Caco-2 (cell line): ENCODE measurements around the gene UNCX. TPM values are rescaled to one million over a fixed set of nuclear protein-coding genes. Genes with fewer than 3 reads are reported as not detected.

ENCODE experiments used
- BruUV-seq: library from RNA; stranded (reverse); fragments of 400-500 nt; replicated peaks from 2 replicates; lab custom pipeline; 2021; lab: Mats Ljungman, UMichigan
- CTCF ChIA-PET: fragments of 300-600 bp; sonication (Branson Sonifier 250); formaldehyde crosslinking; loops from one replicate; lab custom pipeline; 2022; ENCODE audit warnings: antibody characterized with exemption; lab: Charles Lee
- POLR2A ChIA-PET: fragments of 300-600 bp; sonication (Branson Sonifier 250); formaldehyde crosslinking; loops from one replicate; lab custom pipeline; 2022; ENCODE audit warnings: antibody characterized with exemption; lab: Charles Lee
- DNase-seq, 2 experiments: peaks; one replicate each; pipeline versions ENCODE4 v3.0.0 to v3.0.0-alpha.2; 2020 to 2022
- H3K27me3 ChIP-seq: replicated peaks from 2 replicates; pipeline ENCODE4 v1.6.0; 2011; ENCODE audit warnings: low read length; ENCODE audit not compliant: control insufficient read depth, insufficient read depth
- H3K36me3 ChIP-seq: 2 replicates; pipeline ENCODE4 v1.5.1; 2011; ENCODE audit warnings: low read length; ENCODE audit not compliant: control insufficient read depth, insufficient read depth
- H3K4me1 ChIP-seq: fragments of 250-450 bp; sonication (Bioruptor Pico); 2 replicates; pipeline ENCODE4 v1.5.1; 2020; ENCODE audit warnings: mild to moderate bottlenecking
- H3K4me3 ChIP-seq: 2 replicates; pipeline ENCODE4 v1.5.1; 2011; ENCODE audit warnings: low read depth, mild to moderate bottlenecking, control low read depth, low read length
- H3K9me3 ChIP-seq: fragments of 250-450 bp; sonication (Bioruptor Pico); 2 replicates; pipeline ENCODE4 v1.5.1; 2020; ENCODE audit warnings: mild to moderate bottlenecking, moderate library complexity
- H3K27ac Mint-ChIP-seq: one replicate; pipeline ENCODE4 v1.8.0; 2022; ENCODE audit warnings: mixed read lengths; ENCODE audit not compliant: unreplicated experiment
- H3K27me3 Mint-ChIP-seq: one replicate; pipeline ENCODE4 v1.8.0; 2022; ENCODE audit warnings: mixed read lengths; ENCODE audit not compliant: insufficient read depth, unreplicated experiment
- H3K36me3 Mint-ChIP-seq: one replicate; pipeline ENCODE4 v1.8.0; 2022; ENCODE audit warnings: mild to moderate bottlenecking, mixed read lengths; ENCODE audit not compliant: insufficient read depth, unreplicated experiment
- H3K4me1 Mint-ChIP-seq: one replicate; pipeline ENCODE4 v1.8.0; 2022; ENCODE audit warnings: low read depth, mixed read lengths; ENCODE audit not compliant: unreplicated experiment
- H3K4me3 Mint-ChIP-seq: one replicate; pipeline ENCODE4 v1.8.0; 2022; ENCODE audit warnings: mild to moderate bottlenecking, moderate library complexity, mixed read lengths; ENCODE audit not compliant: unreplicated experiment
- H3K9me3 Mint-ChIP-seq: one replicate; pipeline ENCODE4 v1.8.0; 2022; ENCODE audit warnings: mixed read lengths; ENCODE audit not compliant: unreplicated experiment
- CTCF ChIP-seq, 2 experiments: fragments of 200-600 bp in 1 of 2; IDR thresholded peaks; 1 replicate in 1 of 2; 2 replicates in 1 of 2; pipeline versions ENCODE4 v1.5.1 to v1.8.0; 2011 to 2022; ENCODE audit warnings: antibody characterized with exemption in 1 of 2, control low read depth in 1 of 2, inconsistent platforms in 1 of 2, low read depth in 1 of 2, low read length in 1 of 2, mild to moderate bottlenecking in 1 of 2, moderate library complexity in 1 of 2; ENCODE audit not compliant: insufficient read depth in 1 of 2, severe bottlenecking in 1 of 2, unreplicated experiment in 1 of 2
- intact Hi-C: fragments of 100-400 bp; cut with micrococcal nuclease; formaldehyde crosslinking; loops from one replicate; pipeline ENCODE4 v1.10.0; 2022; ENCODE audit not compliant: unreplicated experiment
- total RNA-seq: library from RNA; stranded (reverse); gene quantifications from 2 replicates; pipeline ENCODE4 v1.2.3, GENCODE V29; 2022

Gene UNCX
- total RNA-seq, 1 experiment from 2014 or later, result not detected

- no peaks in the 10 kb centered on the region for H3K36me3 Mint-ChIP-seq
- no peaks in the 10 kb centered on the region for H3K4me1 ChIP-seq
- no peak for DNase-seq
- no peaks in the 10 kb centered on the region for H3K9me3 Mint-ChIP-seq
- BruUV-seq, result no TSS peak
- H3K27me3 ChIP-seq, result peaks cover 3% of the 10 kb centered on the region
- POLR2A ChIA-PET, result no interaction called here
- CTCF ChIA-PET, result no interaction called here
- no peak for TF ChIP-seq CTCF (IDR thresholded peaks at IDR 0.05; ENCODE audit: insufficient read depth in 1 of 2, low read depth in 1 of 2, low read length in 1 of 2, severe bottlenecking in 1 of 2, unreplicated experiment in 1 of 2)
- no peaks in the 10 kb centered on the region; the same call in 1 of the 2 replicates for H3K9me3 ChIP-seq
- H3K4me3 Mint-ChIP-seq, result no peak overlapping the region
- no peaks in the 10 kb centered on the region for H3K4me1 Mint-ChIP-seq
- H3K4me3 ChIP-seq, result no peak overlapping the region
- peaks cover 15% of the 10 kb centered on the region for H3K27me3 Mint-ChIP-seq
- no peaks in the 10 kb centered on the region for H3K36me3 ChIP-seq
- intact Hi-C loops, result no loop called here
- no peak overlapping the region for H3K27ac Mint-ChIP-seq
Measured at GRCh38 chr7:1242606-1243289, 10.1 kb downstream of the UNCX start.

DNA sequence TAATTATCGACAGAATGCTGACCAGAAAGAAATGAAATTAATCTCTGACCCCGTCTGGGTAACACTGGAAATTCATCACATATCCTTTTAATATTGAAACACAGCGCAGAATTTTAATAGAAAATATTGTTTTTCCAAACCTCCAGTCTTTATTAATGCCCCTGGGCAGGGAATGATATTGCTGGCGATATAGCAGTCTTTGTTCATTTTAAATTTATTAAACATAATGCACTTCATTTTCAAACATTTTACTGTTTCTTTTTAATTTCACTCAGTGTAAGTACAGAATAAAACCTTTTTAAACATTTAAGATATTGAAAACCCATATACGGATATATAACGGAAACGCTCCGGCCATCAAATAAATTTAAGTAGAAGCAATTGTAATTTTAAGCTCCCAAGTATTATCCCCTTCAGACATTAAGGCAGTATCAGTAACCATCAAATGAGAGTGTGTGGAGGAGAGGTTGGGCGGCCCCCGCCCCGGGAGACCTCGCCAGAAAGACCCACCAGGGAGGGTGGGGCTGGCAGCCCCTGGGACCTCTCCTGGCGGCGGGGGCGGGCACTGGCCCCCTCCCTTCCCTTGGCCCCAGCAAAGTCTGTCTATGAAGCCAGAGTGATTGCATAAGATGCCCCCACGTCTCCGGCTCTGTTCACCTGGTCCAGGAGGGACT lies 10.8 kb downstream of the UNCX start:
- no peak overlapping the region for H3K4me3 Mint-ChIP-seq
- Histone ChIP-seq H3K27me3 (peaks cover 3% of the 10 kb centered on the region), H3K4me3 (no peak overlapping the region), H3K9me3 (no peaks in the 10 kb centered on the region; the same call in 1 of the 2 replicates), H3K36me3 (no peaks in the 10 kb centered on the region), H3K4me1 (no peaks in the 10 kb centered on the region)
- TF ChIP-seq CTCF (IDR thresholded peaks at IDR 0.05; ENCODE audit: insufficient read depth in 1 of 2, low read depth in 1 of 2, low read length in 1 of 2, severe bottlenecking in 1 of 2, unreplicated experiment in 1 of 2), result no peak
- no peaks in the 10 kb centered on the region for H3K36me3 Mint-ChIP-seq
- no TSS peak for BruUV-seq
- intact Hi-C loops, result no loop called here
- no peaks in the 10 kb centered on the region for H3K4me1 Mint-ChIP-seq
- H3K27me3 Mint-ChIP-seq, result peaks cover 16% of the 10 kb centered on the region
- ChIA-PET CTCF (no interaction called here), POLR2A (no interaction called here)
- no peak overlapping the region for H3K27ac Mint-ChIP-seq
- no peak for DNase-seq
- no peaks in the 10 kb centered on the region for H3K9me3 Mint-ChIP-seq

GRCh38 chr7:1243964-1244416 lies 11.3 kb downstream of the UNCX start:
- no peaks in the 10 kb centered on the region for H3K4me1 Mint-ChIP-seq
- intact Hi-C loops, result no loop called here
- TF ChIP-seq CTCF (IDR thresholded peaks at IDR 0.05; ENCODE audit: insufficient read depth in 1 of 2, low read depth in 1 of 2, low read length in 1 of 2, severe bottlenecking in 1 of 2, unreplicated experiment in 1 of 2), result no peak
- Histone ChIP-seq H3K4me1 (no peaks in the 10 kb centered on the region), H3K4me3 (no peak overlapping the region), H3K27me3 (peaks cover 3% of the 10 kb centered on the region), H3K36me3 (no peaks in the 10 kb centered on the region), H3K9me3 (no peaks in the 10 kb centered on the region; the same call in 1 of the 2 replicates)
- BruUV-seq, result no TSS peak
- H3K27me3 Mint-ChIP-seq, result peaks cover 16% of the 10 kb centered on the region
- CTCF ChIA-PET, result no interaction called here
- no peak overlapping the region for H3K27ac Mint-ChIP-seq
- POLR2A ChIA-PET, result no interaction called here
- H3K9me3 Mint-ChIP-seq, result no peaks in the 10 kb centered on the region
- no peaks in the 10 kb centered on the region for H3K36me3 Mint-ChIP-seq
- H3K4me3 Mint-ChIP-seq, result no peak overlapping the region
- DNase-seq, result no peak
